Erythroblast (primary cell): ENCODE results near the gene BPHL.

Experiments used
- GATA1 ChIP-seq: IDR thresholded peaks from 2 replicates; pipeline ENCODE4 v1.6.1; 2011; ENCODE audit warnings: low read depth, mild to moderate bottlenecking, control low read depth, low read length, moderate library complexity
- POLR2A ChIP-seq: IDR thresholded peaks from 2 replicates; pipeline ENCODE4 v1.6.1; 2011; ENCODE audit warnings: mild to moderate bottlenecking, low read length

GRCh38 chr6:3199382-3199781 is 80.9 kb downstream of the BPHL start:
- TF ChIP-seq POLR2A (no peak), GATA1 (no peak)
